B cell (primary cell): ENCODE measurements around the gene KIF26B.

ENCODE experiments used
- EZH2 ChIP-seq: IDR thresholded peaks from 2 replicates; pipeline ENCODE4 v1.6.1; 2012; ENCODE audit warnings: borderline replicate concordance, low read depth, mild to moderate bottlenecking, moderate library complexity, low read length; ENCODE audit not compliant: insufficient read depth, poor library complexity, severe bottlenecking
- TF ChIP-seq, protein P1 (sequence below): fragments of 200-600 bp; IDR thresholded peaks from one replicate; pipeline ENCODE4 v1.8.0; 2022; ENCODE audit warnings: antibody characterized with exemption, mild to moderate bottlenecking

GRCh38 chr1:245353411-245353810, 198.6 kb downstream of the KIF26B start:
- TF ChIP-seq, protein P1, sequence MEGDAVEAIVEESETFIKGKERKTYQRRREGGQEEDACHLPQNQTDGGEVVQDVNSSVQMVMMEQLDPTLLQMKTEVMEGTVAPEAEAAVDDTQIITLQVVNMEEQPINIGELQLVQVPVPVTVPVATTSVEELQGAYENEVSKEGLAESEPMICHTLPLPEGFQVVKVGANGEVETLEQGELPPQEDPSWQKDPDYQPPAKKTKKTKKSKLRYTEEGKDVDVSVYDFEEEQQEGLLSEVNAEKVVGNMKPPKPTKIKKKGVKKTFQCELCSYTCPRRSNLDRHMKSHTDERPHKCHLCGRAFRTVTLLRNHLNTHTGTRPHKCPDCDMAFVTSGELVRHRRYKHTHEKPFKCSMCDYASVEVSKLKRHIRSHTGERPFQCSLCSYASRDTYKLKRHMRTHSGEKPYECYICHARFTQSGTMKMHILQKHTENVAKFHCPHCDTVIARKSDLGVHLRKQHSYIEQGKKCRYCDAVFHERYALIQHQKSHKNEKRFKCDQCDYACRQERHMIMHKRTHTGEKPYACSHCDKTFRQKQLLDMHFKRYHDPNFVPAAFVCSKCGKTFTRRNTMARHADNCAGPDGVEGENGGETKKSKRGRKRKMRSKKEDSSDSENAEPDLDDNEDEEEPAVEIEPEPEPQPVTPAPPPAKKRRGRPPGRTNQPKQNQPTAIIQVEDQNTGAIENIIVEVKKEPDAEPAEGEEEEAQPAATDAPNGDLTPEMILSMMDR: no peak
- TF ChIP-seq EZH2: no peak
